Right ventricle myocardium inferior (tissue), 1 donor: ENCODE results near the gene NR1D2. TPM values are rescaled to one million over a fixed set of nuclear protein-coding genes. Genes with fewer than 3 reads are reported as not detected.
"Not testable (repeated sequence)": the region's sequence is repeated elsewhere in the genome, so short reads cannot be mapped to it uniquely, and the experiment has no call there.

Experiments
- ATAC-seq: fragments of 200-7000 bp; cut with Tn5 transposase; one replicate; pipeline ENCODE4 v1.9.1; 2020; ENCODE audit warnings: mild to moderate bottlenecking, moderate library complexity
- DNase-seq: peaks from one replicate; pipeline ENCODE4 v3.0.0; 2021; ENCODE audit errors: missing footprints
- intact Hi-C: fragments of 100-400 bp; cut with DNase I; formaldehyde crosslinking; loops from one replicate; pipeline ENCODE4 v1.11.0; 2022
- total RNA-seq: library from RNA; stranded (reverse); fragmentation: NEBNext Ultra II Directional; extraction: Animal tissue kit (Norgen Biotek cat#: 25700); gene quantifications from one replicate; pipeline ENCODE4 v1.2.1, GENCODE V29; 2021
- donor health status: DM: no; HTN: yes; CAD: no; lungs with severe emphysema.

Gene NR1D2
- total RNA-seq, 1 donor from 2014 or later, result 44.5 TPM

DNA sequence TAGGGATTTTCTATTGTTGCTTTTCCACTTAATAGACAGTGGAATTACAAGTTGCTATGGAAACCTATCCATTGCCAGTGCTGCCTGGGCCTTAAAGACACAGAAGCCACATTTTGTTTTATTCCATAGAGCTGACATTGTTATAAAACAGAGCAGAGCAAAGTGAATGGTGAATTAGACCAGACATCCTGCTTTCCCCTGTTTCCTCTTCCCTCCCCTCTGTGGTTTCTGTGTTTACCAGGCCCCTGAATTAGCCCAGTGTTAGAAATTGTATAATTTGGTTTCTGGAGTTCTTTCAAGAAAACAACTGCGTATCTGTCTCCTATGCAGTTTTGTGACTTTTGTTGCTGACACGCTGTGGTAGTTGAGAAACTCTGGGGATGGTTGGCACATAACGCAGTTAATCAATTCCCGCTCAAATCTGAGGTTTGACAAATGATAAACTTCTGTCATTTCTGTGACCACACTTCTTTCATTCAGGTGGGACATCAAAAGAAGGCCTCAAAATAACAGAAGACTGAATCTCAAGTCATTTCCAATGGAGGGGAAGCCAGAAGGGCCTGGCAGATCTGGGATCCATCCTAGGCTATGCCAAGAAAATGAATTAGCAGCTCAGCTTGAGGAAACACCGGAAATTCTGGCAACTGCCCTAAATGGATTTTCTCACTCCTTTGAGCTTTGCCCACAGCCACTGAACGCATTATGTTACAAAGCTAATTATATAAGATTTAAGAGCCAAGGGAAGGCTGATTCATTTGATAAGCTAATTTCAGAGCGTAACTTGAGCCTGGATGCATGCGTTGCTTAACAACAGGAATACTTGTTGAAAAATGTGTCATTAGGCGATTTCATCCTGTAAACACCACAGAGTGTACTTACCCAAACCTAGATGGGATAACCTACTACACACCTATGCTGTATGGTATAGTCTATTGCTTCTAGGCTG is 46.9 kb downstream of the NR1D2 start:
- intact Hi-C loops, result loop anchor here (10.0 kb wide), 1 partner anchor 97 kb away; no protein-coding TSS in a partner anchor
- no peak for ATAC-seq
- DNase-seq, result no peak

DNA sequence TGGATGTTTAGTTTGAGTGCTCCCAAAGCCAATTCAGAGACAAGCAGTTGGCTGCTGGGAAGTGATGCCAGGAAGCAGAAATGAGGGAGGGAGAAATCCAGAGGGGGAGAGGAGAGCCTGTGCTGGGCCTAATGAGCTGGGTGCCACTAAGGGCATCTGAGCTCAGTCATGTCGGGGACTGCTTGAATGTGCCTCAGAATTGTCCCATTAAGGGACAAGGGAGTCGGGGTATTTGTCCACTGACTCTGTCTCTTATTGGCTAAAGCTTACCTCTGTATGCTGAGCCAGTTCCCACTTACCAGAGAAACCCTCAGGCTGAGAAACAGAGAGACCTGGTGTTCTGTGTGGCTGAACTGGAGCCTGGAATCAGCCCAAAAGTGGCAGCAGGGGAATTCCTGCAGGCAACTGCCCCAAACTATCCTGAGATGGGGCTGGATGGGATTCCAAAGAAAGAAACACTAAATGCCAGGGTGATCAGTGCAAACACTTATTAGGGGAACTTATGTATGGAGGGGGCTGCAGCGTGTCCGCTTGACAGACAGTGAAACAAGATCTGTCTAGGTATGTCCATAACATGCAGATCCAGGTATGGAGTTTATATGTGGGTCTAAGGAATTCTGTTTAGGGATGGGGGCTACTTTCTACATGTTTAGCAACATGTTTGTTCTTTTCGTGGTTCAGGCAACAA is 48.6 kb downstream of the NR1D2 start:
- intact Hi-C loops, result loop anchor here (10.0 kb wide), 1 partner anchor 99 kb away; no protein-coding TSS in a partner anchor
- ATAC-seq, result peak; percentile 17
- no peak for DNase-seq

DNA sequence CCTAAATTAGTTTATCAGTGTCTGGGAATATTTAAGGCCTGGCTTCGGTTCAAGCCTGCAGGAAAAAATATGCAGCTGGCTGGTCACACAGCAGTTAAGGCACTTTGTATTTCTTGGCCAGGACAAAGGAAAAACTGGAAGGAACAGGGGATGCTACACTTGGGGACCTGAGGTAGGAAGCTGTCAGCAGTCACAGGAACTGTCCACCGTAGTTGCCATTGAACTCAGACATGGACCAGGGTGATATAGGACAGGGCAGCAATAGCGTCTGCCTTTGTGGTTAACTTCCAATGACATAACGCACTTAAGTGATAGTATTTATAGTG is 49.1 kb downstream of the NR1D2 start:
- intact Hi-C loops, result loop anchor here (10.0 kb wide), 1 partner anchor 99 kb away; no protein-coding TSS in a partner anchor
- peak; percentile 30 for ATAC-seq

DNA sequence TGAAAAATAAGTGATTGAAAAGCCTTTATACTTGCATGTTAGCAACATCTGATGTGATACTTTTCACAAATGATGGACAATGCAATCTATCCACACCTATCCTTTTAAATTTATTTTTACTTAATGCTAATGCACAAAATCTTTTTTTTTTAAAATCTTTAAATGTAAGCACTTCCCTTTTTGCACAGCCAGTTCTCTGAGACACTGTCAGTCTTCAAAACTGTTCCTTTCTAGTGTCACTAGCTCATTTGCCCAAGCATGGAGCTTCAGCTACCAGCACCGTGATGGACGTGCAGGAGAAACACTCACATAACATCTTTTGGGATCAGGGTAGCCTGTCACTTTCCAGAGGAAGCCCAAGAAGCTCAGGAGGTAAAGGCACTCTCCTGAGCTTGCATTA is 50.1 kb downstream of the NR1D2 start:
- no peak for ATAC-seq
- intact Hi-C loops, result loop anchor here (5.0 to 10.0 kb wide), 2 partner anchors 100 to 587 kb away; no protein-coding TSS in a partner anchor
- no peak for DNase-seq

More for the DNA sequence above, 49.1 kb downstream of the NR1D2 start:
- DNase-seq, result no peak

DNA sequence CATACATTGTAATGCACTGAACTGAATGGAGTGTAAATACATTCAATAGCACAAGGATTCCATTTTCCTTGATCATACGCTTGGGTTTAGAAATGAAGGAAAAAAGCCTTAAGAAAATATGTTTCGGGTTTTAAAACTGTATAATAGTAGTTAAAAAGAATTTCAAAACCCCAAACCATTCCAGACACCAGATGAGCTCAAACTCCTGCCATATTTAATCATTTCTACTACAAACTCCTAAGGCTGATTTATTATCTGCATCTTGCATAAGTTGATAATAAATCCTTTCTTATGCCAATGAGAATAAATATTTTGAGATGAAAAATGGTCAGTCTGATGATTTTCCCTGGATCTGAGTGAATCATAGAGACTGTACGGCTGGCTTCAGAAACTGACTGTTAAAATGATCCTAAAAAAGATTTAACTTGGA is 51.0 kb downstream of the NR1D2 start:
- ATAC-seq (no peak), DNase-seq (no peak)
- intact Hi-C loops, result loop anchor here (5.0 to 10.0 kb wide), 2 partner anchors 101 to 586 kb away; no protein-coding TSS in a partner anchor

DNA sequence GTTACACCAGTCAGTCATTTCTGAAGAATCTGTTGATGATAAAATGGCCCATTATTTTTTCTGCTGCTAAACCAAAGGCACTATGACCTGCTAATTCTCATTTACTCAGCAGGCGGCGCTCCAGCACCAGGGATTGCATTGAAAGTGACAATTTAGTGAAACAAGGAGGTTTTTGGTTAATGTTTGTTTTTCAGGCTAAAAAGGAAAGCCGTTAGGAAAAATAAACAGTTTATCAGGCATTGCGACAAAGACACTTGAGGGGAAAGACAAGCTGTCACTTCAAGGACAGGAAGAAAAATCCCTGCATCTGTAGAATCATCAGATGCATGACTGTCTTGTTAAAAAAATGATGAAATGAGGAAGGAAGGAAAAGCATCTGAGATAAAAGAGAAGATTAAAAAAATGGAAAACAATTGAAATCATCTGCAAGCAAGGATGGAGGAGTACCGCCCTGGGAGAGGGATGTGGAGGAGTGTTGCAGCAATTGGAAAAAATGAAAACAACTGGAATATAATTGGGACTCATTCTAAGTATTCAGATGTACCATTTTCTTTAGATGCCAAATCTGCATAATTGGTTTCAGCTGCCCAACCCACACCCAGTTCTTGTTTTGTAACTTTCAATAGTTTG is 54.0 kb downstream of the NR1D2 start:
- DNase-seq (peak; percentile 73), ATAC-seq (no peak)
- intact Hi-C loops, result loop anchor here (2.0 to 10.0 kb wide), 3 partner anchors 104 to 684 kb away; no protein-coding TSS in a partner anchor

DNA sequence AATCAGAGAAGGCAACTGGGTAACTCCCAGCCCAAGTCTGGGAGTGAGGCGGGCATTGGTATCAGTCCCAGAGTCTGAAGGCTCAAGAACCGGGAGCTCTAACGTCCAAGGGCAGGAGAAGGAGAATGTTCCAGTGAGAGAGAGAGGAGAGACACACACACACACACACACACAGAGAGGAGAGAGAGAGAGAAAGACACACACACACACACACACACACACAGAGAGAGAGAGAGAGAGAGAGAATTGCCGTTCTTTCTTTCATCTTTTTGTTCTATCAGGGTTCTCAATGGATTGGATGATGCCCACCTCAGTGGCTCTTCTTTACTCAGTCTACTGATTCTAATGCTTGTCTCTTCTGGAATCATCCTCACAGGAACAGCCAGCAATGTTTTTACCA is 57.0 kb downstream of the NR1D2 start:
- no peak for ATAC-seq
- intact Hi-C loops, result loop anchor here (5.0 kb wide), 1 partner anchor 235 kb away; no protein-coding TSS in a partner anchor

DNA sequence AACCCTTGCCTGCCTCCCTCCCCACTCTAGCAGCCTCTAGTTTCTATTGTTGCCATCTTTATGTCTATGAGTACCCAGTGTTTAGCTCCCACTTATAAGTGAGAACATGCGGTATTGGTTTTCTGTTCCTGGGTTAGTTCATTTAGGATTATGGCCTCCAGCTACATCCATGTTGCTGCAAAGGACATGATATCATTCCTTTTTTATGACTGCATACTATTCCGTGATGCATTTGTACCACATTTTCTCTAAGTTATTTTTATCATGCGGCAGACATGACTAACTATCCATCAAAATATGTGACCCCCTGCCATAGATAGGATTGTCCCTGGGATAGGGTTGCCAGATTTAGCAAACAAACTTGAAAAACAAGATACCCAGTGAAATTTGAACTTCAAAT is 58.4 kb downstream of the NR1D2 start:
- DNase-seq (no peak), ATAC-seq (no peak)
- intact Hi-C loops, result loop anchor here (5.0 kb wide), 1 partner anchor 234 kb away; no protein-coding TSS in a partner anchor

More for the DNA sequence above, 57.0 kb downstream of the NR1D2 start:
- no peak for DNase-seq

DNA sequence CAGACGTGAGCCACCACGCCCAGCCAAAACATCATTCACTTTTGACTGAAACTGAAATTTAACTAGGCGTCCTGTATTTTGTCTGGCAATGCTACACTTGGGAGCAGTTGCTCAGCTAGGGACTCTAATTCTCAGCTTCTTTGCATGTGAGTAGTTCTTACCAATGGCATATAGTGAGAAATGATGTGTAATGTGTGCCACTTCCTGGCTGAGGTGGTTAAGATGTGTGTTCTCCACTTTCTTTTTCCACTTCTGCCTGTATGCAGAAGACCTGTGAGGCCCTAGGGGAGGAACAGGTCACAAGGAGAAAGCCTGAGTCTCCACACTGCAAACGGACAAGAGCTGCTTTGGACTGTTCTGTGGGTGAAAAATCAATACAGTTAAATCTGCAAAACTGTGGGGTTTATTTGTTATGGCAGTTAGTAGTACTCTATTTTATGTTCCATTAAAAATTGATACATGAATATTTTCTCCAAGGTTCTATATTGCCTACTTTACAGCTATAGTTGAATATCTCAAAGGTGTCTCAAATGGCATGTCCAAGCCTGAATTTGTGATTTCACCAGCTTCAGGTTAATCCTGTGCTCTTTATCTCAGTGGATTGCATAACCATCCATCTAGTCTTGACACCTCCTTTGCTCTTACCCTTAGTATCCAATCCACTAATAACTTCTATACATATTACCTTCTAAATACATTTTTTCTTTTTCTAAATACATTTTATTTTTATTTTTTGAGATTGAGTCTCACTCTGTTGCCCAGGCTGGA is 59.3 kb downstream of the NR1D2 start:
- intact Hi-C loops, result loop anchor here (5.0 kb wide), 1 partner anchor 233 kb away; no protein-coding TSS in a partner anchor
- DNase-seq (no peak), ATAC-seq (no peak)

DNA sequence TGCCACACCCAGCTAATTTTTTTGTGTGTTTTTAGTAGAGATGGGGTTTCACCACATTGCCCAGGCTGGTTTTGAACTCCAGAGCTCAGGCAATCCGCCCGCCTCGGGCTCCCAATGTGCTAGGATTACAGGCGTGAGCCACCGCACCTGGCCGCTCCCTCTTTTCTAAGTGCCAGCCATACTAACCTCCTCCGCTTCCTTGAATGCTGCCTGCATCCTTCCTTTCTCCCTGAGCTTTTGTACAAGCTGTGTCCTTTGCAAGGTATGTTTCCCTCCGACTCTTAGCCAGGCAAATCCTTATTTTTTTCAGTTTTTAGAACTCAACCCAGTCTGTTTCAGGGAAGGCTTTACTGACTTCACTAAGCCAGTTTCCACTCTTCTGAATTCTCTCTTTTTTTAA is 60.6 kb downstream of the NR1D2 start:
- ATAC-seq (no peak), DNase-seq (no peak)
- intact Hi-C loops, result no loop called here

DNA sequence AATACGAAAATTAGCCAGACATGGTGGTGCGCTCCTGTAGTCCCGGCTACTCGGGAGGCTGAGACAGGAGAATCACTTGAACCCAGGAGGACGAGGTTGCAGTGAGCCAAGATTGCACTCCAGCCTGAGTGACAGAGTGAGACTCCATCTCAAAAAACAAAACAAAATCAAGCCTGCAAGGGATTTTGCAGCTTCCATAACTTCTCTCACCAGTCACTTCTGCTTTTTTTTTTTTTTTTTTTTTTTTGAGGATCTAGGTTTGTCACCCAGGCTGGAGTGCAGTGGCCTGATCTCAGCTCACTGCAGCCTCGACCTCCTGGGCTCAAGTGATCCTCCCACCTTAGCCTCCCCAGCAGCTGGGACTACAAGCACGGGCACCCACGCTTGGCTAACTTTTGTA is 65.7 kb downstream of the NR1D2 start:
- ATAC-seq, DNase-seq, intact Hi-C loops: not testable (repeated sequence)

DNA sequence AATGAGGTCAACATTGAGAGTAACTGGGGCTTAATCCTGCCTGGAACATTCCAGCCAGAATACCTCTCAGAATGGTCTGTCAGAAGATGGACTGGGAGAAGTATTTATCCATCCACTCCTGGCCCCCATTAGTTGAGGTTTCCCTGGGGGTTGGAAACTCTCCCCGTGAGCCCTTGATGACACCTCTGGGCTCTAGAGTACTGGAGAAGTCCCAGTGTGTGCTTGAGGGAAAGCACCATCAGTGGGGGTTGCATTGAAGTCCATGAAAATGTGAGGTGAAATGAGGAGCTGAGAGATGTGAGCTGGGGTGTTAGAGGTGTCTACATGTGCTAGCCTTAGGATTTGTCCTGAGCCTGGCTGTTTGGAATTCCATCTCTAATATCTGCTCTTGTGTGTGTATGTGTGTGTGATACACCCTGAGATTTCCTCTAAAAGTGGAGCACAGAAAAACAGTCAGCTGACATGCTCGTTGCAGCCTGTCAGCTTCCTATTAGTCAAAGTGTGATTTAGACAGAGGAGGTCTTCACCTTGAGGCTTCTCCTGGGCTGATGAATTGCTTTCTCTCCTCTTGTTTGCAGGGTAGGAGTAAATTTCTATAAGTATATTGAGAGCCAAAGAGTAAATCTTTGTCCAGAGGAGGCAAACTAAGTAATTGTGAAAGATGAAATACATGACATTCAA is 67.6 kb downstream of the NR1D2 start:
- DNase-seq (no peak), ATAC-seq (no peak)
- intact Hi-C loops, result no loop called here

DNA sequence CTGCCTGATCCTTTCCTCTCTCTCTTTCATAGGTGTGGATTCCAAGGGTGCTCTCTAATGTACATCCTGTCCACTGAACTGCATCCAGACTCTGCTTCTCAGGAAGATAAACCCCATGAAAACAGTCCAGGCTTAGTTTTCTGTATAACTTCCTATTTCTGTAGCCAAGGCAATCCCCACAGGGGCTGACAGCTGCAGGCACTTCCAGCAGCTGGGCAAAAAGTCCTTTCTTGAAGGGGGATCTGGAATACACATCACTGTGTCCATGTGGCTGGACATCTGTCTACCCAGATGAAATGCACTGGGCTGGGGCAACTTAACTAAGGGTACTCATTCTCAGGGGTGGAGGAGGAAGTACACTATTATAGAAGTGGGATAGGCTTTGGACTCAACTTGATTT is 72.2 kb downstream of the NR1D2 start:
- DNase-seq (no peak), ATAC-seq (peak; percentile 78)
- intact Hi-C loops, result no loop called here

DNA sequence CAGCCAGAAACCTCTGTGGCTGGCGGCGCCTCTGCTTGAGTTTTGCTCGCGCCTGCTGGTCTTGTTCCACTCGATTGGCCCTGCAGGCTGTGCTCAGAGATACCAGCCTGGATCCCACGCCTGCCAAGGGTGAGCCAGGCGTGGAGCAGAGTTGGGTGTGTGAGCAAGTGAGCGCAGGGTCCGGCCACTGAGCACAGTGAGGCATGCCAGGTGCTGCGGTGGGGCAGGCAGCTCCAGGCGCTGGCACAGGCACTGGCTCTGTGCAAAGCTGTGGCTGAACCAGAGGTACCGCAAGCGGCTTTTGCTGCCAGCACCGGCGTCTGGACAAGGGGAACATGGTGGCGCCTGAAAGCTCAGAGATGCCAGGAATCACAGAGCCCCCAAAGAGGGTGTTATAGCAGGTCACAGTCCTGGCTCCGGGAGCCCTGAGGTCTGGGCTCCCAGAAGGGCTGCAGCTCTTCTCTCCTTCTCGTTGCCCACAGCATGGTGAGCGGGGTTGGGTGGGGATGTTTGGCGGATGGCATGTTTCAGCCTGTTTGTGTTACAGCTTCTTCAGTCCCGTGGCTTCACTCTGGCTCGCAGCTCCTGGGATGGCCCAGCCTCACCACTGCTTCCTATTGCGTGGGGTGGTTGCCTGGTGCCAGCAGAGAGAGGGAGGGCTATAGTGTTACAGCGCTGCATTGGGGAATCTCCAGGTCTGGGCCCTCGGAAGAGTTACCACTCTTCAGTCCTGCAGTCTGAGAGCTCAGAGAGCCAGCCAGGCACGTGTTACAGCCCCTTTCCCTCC is 73.9 kb downstream of the NR1D2 start:
- intact Hi-C loops, result no loop called here
- ATAC-seq, result no peak
- no peak for DNase-seq

DNA sequence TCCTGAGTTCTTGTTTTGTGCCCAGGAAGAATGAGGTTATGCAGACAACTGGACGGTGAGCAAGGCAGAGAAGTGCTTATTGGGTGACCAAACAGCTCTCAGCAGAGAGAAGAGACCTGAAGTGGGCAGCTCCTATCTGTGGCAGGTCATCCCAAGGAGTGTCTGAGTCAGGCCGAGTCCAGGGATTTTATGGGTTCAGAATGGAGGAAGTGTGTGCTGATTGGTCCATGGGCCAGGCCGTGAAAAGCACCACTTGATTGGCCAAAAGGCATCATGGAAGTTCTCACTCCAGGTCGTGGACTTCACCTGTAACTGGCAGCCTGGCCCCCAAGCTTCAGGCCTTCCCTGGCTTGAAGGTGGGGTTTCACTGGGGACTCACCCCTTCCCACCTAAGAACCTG is 74.5 kb downstream of the NR1D2 start:
- ATAC-seq, result no peak
- intact Hi-C loops, result no loop called here
- DNase-seq, result no peak

DNA sequence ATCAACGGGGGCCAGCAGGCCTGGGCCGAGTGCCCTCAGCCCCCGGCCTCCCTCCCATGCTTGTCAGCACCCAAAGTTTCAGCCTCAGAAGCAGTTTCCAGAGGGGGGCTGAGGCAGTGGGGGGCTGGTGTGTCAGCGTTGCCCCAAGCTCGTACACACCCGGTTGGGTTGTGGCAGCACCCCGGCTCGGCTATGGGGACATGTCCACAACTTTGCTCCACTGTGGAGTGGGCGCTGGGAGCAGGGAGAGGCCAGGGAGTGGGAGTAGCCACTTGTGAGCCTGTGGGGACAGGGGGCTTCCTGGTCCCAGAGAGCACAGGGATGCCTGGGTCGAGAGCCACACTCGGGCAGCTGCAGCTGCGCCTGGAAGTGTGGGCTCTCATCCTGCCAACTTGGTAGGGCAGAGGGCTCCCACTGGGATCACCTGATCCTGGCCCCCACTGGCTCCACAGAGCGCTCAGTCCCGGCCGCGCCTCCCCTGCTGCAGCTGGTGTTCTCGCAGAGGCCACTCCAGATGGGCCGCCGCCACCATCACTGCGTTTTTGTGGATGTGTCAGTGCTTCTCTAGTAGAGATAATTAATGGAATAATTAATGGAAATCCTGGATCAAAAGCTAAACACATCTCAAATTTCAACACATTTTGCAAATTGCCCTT is 75.1 kb downstream of the NR1D2 start:
- intact Hi-C loops, result no loop called here
- ATAC-seq, result no peak
- DNase-seq, result no peak

DNA sequence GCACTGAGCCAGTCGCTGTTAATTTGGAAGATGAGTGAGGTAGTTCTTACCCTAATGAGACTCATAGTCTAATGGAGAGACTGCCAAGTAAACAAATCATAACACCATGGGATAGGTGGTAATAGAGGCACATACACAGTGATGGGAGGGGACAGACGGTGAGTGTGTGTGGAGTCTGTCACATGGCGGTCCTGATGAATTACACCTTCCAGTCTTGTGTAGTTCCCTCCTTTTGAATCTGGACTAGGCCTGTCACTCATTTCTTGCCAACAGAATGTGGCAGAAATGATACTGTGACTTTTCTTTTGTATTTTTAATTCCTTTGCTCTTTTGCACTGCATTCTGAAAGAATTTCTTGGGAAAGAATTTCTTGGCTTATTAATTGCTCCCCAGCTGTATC is 78.1 kb downstream of the NR1D2 start:
- ATAC-seq (no peak), DNase-seq (no peak)
- intact Hi-C loops, result no loop called here
